Skeletal muscle satellite cell (primary cell): ENCODE measurements around the gene EXTL1.

ENCODE experiments used
- H3K27me3 ChIP-seq: 2 replicates; pipeline ENCODE4 v1.7.0; 2013; ENCODE audit warnings: low read length; ENCODE audit not compliant: control insufficient read depth, insufficient read depth
- H3K36me3 ChIP-seq: 2 replicates; pipeline ENCODE4 v1.7.0; 2013; ENCODE audit warnings: mild to moderate bottlenecking, control low read depth, low read length; ENCODE audit not compliant: insufficient read depth
- H3K4me1 ChIP-seq: 2 replicates; pipeline ENCODE4 v1.7.0; 2013; ENCODE audit warnings: low read length; ENCODE audit not compliant: control insufficient read depth, insufficient read depth
- H3K4me2 ChIP-seq: 2 replicates; pipeline ENCODE4 v1.7.0; 2013; ENCODE audit warnings: mild to moderate bottlenecking, low read length
- H3K4me3 ChIP-seq: 2 replicates; pipeline ENCODE4 v1.7.0; 2013; ENCODE audit warnings: low read length
- H3K9ac ChIP-seq: 2 replicates; pipeline ENCODE4 v1.7.0; 2013; ENCODE audit warnings: mild to moderate bottlenecking, low read depth, low read length, moderate library complexity
- H3K9me3 ChIP-seq: replicated peaks from 2 replicates; pipeline ENCODE4 v1.7.0; 2013; ENCODE audit warnings: mild to moderate bottlenecking, control low read depth, low read length

EXTL1 gene

DNA sequence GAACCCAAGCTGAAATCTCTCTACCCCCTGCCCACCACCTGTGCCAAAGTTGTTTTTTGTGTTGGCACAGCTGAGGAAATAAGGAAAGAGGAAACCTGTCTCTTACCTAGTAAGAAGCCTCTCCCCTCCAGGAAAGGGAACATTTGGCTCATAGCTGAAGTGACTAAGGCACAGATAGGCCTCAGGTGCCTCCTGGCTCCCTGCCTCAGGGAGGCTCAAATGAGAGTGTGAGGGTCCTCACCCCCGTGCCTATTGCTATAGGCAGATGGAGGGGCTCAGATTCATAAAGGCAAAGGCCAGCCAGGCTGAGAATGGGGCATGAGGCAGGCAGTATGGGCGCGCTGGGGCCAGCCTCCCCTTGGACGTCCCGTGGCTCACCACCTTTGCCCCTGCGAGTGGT lies 16.9 kb downstream of the EXTL1 start:
- no peak overlapping the region for H3K9ac ChIP-seq
- no peak overlapping the region for H3K4me2 ChIP-seq
- no peak overlapping the region for H3K4me3 ChIP-seq
- no peaks in the 10 kb centered on the region for H3K36me3 ChIP-seq
- no peaks in the 10 kb centered on the region for H3K9me3 ChIP-seq
- peaks cover 15% of the 10 kb centered on the region for H3K4me1 ChIP-seq
- H3K27me3 ChIP-seq: peaks cover 37% of the 10 kb centered on the region

DNA sequence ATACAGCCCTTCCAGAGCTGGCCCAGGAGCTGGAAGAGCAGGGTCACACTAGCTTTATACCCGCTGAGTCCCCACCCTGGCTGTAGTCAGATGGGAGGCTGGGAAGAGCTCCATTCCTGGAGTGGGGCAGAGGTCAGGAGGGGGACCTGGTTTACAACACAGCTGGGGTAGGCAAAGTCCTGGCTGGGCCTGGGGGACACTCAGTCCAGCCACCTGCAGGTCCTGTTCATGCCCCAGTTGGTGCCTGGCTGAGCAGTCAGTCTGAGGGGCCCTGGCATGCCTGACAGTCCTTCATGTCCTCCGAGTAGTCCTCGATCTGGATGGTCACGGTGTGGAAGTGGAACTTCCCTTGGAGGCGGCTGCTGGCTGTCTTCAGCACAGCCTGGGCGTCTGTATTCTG lies 17.3 kb downstream of the EXTL1 start:
- Histone ChIP-seq H3K4me3 (no peak overlapping the region), H3K9me3 (no peaks in the 10 kb centered on the region), H3K4me1 (peaks cover 15% of the 10 kb centered on the region), H3K9ac (no peak overlapping the region), H3K27me3 (peaks cover 40% of the 10 kb centered on the region), H3K36me3 (no peaks in the 10 kb centered on the region), H3K4me2 (no peak overlapping the region)

DNA sequence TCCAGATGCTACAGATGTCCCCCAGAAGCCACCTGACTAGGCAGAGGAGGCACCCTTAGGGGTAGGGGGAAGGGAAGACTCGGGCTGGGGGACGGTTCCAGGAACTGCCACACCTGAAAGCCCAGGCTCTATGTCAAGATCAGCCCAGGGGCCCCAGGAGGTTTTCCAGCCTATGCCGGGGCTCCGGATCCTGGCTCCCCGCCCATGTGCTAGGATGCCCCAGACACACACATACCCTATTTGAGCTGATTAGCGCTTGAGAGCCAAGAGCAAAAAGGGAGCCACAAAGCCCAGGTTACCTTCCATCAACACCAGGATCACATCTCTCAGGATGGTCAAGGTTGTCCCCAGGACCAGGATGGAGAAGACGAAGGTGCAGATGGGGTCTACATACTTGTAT lies 19.8 kb downstream of the EXTL1 start:
- no peak overlapping the region for H3K9ac ChIP-seq
- H3K4me1 ChIP-seq: peaks cover 5% of the 10 kb centered on the region
- H3K9me3 ChIP-seq: no peaks in the 10 kb centered on the region
- H3K36me3 ChIP-seq: no peaks in the 10 kb centered on the region
- peaks cover 59% of the 10 kb centered on the region for H3K27me3 ChIP-seq
- H3K4me2 ChIP-seq: no peak overlapping the region
- H3K4me3 ChIP-seq: no peak overlapping the region

DNA sequence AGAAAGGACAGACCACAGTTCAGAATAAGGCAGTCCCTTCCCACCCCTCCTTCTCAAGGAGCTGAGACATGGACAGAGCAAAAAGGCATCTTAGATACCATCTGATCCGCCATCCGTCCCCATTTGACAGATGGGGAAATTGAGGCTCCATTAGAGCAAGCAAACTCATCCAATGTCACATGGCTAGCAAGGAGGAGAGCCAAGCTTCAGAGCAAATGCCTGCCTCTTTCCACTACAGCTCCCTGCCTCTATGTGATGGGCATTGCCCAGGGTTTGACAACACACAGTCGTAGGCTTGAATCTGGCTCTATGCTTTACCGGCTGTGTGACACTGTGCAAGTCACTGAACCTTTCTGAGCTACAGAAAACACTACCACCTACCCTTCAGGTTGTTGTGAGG lies 20.4 kb downstream of the EXTL1 start:
- no peaks in the 10 kb centered on the region for H3K36me3 ChIP-seq
- H3K4me1 ChIP-seq: no peaks in the 10 kb centered on the region
- H3K4me2 ChIP-seq: no peak overlapping the region
- H3K9me3 ChIP-seq: no peaks in the 10 kb centered on the region
- no peak overlapping the region for H3K9ac ChIP-seq
- H3K4me3 ChIP-seq: no peak overlapping the region
- H3K27me3 ChIP-seq: peaks cover 65% of the 10 kb centered on the region

DNA sequence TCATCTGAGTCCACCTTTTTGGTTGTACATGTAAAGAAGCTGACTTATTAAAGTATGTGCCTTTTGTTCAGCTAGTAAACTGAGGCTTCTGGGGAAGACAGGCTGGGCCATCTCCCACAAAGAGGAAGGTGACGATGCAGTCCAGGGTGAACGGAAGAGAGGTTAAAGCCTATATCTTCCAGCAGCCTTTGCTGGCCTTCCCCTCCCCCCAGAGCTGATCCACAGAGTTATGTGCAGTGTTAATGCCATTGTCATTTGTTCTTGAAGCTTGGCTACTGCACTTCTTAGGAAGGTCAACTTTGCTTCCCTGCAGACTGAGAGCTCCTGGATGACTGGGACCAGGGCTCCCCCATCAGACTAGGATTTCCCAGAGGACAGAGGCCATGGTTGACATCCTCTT lies 22.2 kb downstream of the EXTL1 start:
- Histone ChIP-seq H3K27me3 (peaks cover 83% of the 10 kb centered on the region), H3K4me2 (no peak overlapping the region), H3K36me3 (no peaks in the 10 kb centered on the region), H3K9ac (no peak overlapping the region), H3K4me3 (no peak overlapping the region), H3K4me1 (no peaks in the 10 kb centered on the region), H3K9me3 (no peaks in the 10 kb centered on the region)

DNA sequence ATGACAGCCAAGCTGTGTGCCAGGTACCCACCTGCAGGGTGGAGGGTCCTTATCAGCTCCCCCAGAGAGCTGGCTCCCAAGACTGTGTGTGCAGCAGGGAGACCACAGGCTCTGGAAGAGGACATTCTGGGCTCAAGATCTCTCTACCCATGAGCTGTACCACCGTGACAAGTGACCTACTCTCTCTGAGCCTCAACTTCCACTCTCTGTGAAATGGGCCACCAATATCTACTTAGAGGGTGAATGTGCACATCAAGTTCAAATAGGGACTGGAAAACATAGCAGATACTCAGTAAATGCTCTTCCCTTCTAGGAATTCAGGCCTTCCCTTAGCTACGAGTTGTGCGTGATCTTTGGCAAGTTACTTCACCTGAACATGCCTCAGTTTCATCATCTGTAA lies 22.8 kb downstream of the EXTL1 start:
- Histone ChIP-seq H3K36me3 (no peaks in the 10 kb centered on the region), H3K4me1 (no peaks in the 10 kb centered on the region), H3K4me3 (no peak overlapping the region), H3K27me3 (peaks cover 88% of the 10 kb centered on the region), H3K9ac (no peak overlapping the region), H3K9me3 (no peaks in the 10 kb centered on the region), H3K4me2 (no peak overlapping the region)

DNA sequence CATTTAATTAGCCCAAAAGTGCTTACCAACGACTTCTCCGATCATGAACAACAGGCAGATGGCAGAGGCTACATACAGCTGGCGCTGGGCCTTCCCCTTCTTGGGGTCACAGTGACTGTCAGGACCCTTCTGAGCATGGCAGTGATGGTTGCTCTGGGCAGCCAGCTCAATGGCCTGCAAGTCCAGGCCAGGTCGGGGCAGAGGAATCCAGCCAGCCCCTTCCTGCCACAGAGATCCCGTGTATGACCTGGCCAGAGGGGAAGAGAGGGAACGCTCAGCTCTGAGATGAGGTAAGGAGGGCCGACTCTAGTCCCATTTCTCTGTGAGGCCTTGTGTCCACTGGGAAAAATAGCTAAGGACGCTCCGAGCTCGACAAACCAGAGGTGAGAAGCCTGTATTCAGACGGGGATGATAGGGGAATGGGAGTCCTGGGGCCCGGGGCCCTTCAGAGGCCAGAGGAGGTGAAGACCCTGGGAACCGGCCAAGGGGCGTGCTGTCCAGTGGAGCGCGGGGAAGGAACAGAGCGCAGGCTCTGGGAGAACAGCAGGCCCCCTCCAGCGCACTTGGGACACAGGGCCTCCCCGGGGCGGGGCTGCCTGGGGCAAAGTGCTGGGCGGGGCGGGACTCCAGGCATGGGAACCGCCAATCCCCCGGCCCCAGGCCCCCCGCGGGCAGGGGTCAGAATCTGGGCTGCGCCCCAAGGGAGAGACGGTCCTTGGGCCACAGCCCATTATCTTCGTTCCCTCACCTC lies 23.6 kb downstream of the EXTL1 start:
- H3K36me3 ChIP-seq: no peaks in the 10 kb centered on the region
- H3K4me3 ChIP-seq: no peak overlapping the region
- H3K4me1 ChIP-seq: no peaks in the 10 kb centered on the region
- H3K9me3 ChIP-seq: no peaks in the 10 kb centered on the region
- H3K9ac ChIP-seq: no peak overlapping the region
- H3K4me2 ChIP-seq: no peak overlapping the region
- peaks cover 89% of the 10 kb centered on the region for H3K27me3 ChIP-seq

DNA sequence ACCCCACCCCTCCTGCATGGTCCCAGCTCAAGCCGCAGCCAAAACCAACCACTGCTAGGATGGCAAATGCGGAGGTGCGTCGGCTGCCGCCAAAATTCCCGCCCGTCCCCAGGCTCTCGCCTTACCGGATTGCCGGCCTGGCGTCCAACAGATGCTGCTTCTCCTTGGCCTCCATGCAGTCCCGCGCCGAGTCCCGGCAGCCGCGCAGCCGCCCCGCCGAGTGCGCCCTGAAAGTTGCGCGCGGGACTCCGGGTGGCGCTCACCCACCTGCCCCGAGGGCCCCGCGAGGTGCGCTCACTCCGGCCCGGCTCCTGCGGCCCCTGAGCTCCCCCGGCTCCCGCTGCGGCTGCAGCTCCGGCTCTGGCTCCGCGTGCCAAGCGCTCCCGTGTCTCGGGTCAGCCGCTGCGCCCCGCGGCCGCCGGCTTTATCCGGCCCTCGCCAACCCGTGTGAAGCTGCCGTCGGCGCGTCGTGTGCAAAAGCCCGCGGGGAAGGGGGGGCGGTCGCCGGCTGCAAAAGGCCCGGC lies 24.2 kb downstream of the EXTL1 start, which contains the start of gene SLC30A2:
Gene SLC30A2, minus strand, starts transcription at position 397 of the 524 bp plus-strand sequence. Its CDS starts 222 bp downstream, at position 175.
- Histone ChIP-seq H3K4me3 (no peak within 1 kb of the TSS), H3K36me3 (no peaks in the 10 kb centered on the region), H3K4me2 (no peak within 1 kb of the TSS), H3K9ac (no peak within 1 kb of the TSS), H3K9me3 (no peaks in the 10 kb centered on the region), H3K27me3 (peaks cover 92% of the 10 kb centered on the region), H3K4me1 (no peaks in the 10 kb centered on the region)

DNA sequence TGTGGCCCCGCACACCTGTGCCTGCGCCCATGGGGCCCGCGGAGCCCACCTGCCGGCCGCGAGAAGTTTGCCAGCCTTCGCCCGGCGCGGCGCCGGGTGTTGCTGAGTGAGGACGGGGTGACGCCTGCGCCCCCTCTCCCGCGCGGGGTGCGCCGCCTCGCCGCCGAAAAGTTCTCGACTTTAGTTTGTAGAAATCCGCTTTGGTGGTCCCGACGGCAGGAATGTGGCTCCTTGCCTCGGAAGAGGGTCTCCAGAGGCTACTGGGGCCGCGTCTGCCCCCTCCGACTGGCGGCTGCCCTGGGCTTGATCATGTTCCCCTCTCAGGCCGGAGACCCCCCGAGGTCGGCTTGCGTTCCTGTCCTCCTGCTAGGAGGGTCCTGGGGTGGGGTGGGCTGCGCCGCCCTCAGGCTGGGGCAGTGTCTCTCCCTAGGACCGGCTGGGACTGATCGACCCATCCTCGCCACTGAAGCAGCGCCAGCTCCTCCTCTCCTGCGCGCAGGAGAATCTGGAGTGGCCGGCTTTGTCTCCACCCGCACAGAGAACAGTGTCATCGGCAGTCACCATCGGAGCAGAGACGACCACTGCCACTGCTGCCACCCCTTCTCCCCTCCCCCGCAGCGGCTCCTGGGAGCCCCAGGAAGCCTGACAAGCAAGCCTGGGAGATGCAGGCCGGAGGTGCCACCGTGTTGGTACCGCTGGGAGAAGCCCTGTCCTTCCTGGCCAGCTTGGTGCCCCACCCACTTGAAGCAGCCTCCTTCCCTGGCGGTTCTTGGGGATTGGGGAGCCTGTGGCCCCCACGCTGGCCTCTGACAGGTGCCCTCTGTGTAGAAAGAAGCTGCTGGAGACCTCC lies 24.9 kb downstream of the EXTL1 start:
- Histone ChIP-seq H3K4me1 (no peaks in the 10 kb centered on the region), H3K27me3 (peaks cover 94% of the 10 kb centered on the region), H3K36me3 (no peaks in the 10 kb centered on the region), H3K9ac (no peak overlapping the region), H3K9me3 (no peaks in the 10 kb centered on the region), H3K4me2 (no peak overlapping the region), H3K4me3 (no peak overlapping the region)

DNA sequence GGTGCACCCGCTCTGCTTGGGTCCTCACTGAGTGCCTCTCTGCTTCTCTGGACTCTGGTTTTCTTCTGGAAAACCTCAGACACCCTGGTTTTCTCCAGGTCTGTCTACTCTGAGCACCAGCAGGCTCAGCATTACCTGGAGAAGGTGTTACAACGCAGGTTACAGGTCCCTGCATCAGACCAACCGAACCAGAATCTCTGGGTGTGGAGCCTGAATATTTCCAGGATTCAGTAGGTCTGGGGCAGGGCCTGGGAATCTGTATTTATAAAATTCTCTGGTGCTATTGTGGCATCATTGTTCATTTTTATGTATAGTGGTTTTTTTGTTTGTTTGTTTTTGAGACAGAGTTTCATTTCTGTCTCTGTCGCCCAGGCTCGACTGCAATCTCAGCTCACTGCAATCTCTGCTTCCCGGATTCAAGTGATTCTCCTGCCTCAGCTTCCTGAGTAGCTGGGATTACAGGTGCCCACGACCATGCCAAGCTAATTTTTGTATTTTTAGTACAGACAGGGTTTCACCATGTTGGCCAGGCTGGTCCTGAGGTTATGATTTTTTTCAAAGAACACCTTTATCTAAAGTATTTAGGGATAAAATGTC lies 25.8 kb downstream of the EXTL1 start:
- H3K4me2 ChIP-seq: no peak overlapping the region
- H3K4me1 ChIP-seq: no peaks in the 10 kb centered on the region
- no peaks in the 10 kb centered on the region for H3K36me3 ChIP-seq
- no peak overlapping the region for H3K4me3 ChIP-seq
- no peak overlapping the region for H3K9ac ChIP-seq
- H3K9me3 ChIP-seq: no peaks in the 10 kb centered on the region
- peaks cover 94% of the 10 kb centered on the region for H3K27me3 ChIP-seq

DNA sequence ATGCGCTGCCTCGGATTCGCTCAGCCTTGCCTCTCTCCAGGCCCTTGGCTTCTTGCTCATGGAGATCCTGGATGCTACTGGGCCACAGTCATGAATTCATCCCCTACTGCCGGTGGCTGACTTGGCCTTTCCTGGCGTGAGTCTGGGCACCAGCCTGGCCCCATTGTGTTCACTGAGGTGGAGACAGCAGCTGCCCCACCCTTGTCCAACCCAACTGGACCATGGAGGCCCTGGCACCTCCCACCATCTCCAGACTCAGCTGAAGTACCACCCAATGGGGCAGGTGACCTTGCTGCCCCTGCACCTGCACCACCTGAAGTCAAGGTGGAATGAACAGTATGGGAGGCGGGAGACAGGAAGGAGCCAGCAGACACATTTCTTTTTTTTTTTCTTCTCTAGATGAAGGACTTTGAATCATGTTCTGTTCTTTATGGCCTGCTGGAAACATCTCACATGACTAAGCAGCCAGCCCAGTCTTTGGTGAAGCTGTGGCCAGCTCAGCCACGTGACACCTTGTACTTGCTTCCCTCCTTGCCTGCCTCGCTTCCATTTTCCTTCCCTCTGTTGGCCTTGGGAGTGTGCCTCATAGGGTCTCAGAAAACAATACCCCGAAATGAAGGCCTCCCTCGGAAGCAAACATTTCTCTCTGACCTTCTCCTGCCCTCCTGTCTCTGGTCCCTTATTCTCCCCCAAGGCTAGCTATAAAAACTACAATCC lies 28.1 kb downstream of the EXTL1 start:
- no peak overlapping the region for H3K4me3 ChIP-seq
- H3K27me3 ChIP-seq: peaks cover 86% of the 10 kb centered on the region

More for the DNA sequence above, 28.1 kb downstream of the EXTL1 start:
- H3K9me3 ChIP-seq: no peaks in the 10 kb centered on the region
- H3K36me3 ChIP-seq: no peaks in the 10 kb centered on the region
- H3K9ac ChIP-seq: no peak overlapping the region
- no peak overlapping the region for H3K4me2 ChIP-seq
- no peaks in the 10 kb centered on the region for H3K4me1 ChIP-seq
